IMR-90 (cell line): ENCODE results near the gene EFNB2. TPM values are rescaled to one million over a fixed set of nuclear protein-coding genes. Genes with fewer than 3 reads are reported as not detected.

Experiments used
- ATAC-seq: fragments of 200-7000 bp; cut with Tn5 transposase; 2 replicates; pipeline ENCODE4 v1.9.1; 2020; ENCODE audit warnings: low read depth, mild to moderate bottlenecking, moderate library complexity
- BruUV-seq: library from RNA; stranded (reverse); fragments of 400-500 nt; replicated peaks from 2 replicates; lab custom pipeline; 2021; lab: Mats Ljungman, UMichigan
- CTCF ChIA-PET: fragments of 300-600 bp; formaldehyde crosslinking; extraction: SDS; loops from one replicate; lab custom pipeline; 2021; ENCODE audit warnings: antibody characterized with exemption; lab: Yijun Ruan, JAX
- POLR2A ChIA-PET: fragments of 300-600 bp; sonication (Branson Sonifier 250); formaldehyde crosslinking; loops from one replicate; lab custom pipeline; 2022; ENCODE audit warnings: antibody characterized with exemption; ENCODE audit not compliant: unreplicated experiment; lab: Charles Lee
- DNase-seq: peaks from one replicate; pipeline ENCODE4 v3.0.0; 2013
- H2AFZ ChIP-seq: replicated peaks from 2 replicates; pipeline ENCODE3; 2013; ENCODE audit warnings: low read length, mild to moderate bottlenecking; ENCODE audit not compliant: poor library complexity
- H2AK5ac ChIP-seq: 2 replicates; pipeline ENCODE4 v1.6.1; 2013; ENCODE audit warnings: low read depth, low read length, inconsistent platforms
- H2AK9ac ChIP-seq: replicated peaks from 2 replicates; pipeline ENCODE3; 2013; ENCODE audit warnings: mild to moderate bottlenecking, low read depth, low read length, moderate library complexity; ENCODE audit not compliant: poor library complexity
- H2BK120ac ChIP-seq: 2 replicates; pipeline ENCODE4 v1.6.1; 2013; ENCODE audit warnings: low read depth, low read length, inconsistent platforms
- H2BK15ac ChIP-seq: 3 replicates; pipeline ENCODE4 v1.6.1; 2013; ENCODE audit warnings: low read depth, low read length, inconsistent platforms
- H2BK20ac ChIP-seq: 2 replicates; pipeline ENCODE4 v1.6.1; 2013; ENCODE audit warnings: low read depth, mild to moderate bottlenecking, inconsistent platforms, low read length, moderate library complexity
- H2BK5ac ChIP-seq: 2 replicates; pipeline ENCODE4 v1.6.1; 2013; ENCODE audit warnings: mild to moderate bottlenecking, low read depth, low read length, inconsistent platforms; ENCODE audit not compliant: poor library complexity, severe bottlenecking
- H3K14ac ChIP-seq: replicated peaks from 2 replicates; pipeline ENCODE4 v1.6.1; 2013; ENCODE audit warnings: low read depth, low read length, inconsistent platforms
- H3K18ac ChIP-seq: 2 replicates; pipeline ENCODE4 v1.6.1; 2013; ENCODE audit warnings: low read depth, low read length, control low read depth
- H3K23ac ChIP-seq: 2 replicates; pipeline ENCODE4 v1.6.1; 2013; ENCODE audit warnings: low read depth, low read length, inconsistent platforms
- H3K27ac ChIP-seq: 2 replicates; pipeline ENCODE4 v1.5.1; 2013; ENCODE audit warnings: mild to moderate bottlenecking, control low read depth, low read length; ENCODE audit not compliant: insufficient read depth
- H3K27me3 ChIP-seq: 2 replicates; pipeline ENCODE4 v1.6.1; 2013; ENCODE audit warnings: low read length; ENCODE audit not compliant: control insufficient read depth, insufficient read depth
- H3K36me3 ChIP-seq: 2 replicates; pipeline ENCODE4 v1.6.1; 2013; ENCODE audit warnings: low read length, mixed read lengths; ENCODE audit not compliant: control insufficient read depth, insufficient read depth
- H3K4ac ChIP-seq: 2 replicates; pipeline ENCODE4 v1.6.1; 2013; ENCODE audit warnings: low read depth, low read length, inconsistent platforms
- H3K4me1 ChIP-seq: 2 replicates; pipeline ENCODE4 v1.6.1; 2013; ENCODE audit warnings: low read length, mixed read lengths; ENCODE audit not compliant: control insufficient read depth, insufficient read depth
- H3K4me2 ChIP-seq: 2 replicates; pipeline ENCODE4 v1.6.1; 2013; ENCODE audit warnings: low read depth, mild to moderate bottlenecking, control low read depth, low read length, moderate library complexity
- H3K4me3 ChIP-seq: 2 replicates; pipeline ENCODE4 v1.5.1; 2013; ENCODE audit warnings: low read depth, mild to moderate bottlenecking, control low read depth, low read length, moderate library complexity; ENCODE audit not compliant: insufficient read depth
- H3K56ac ChIP-seq: 2 replicates; pipeline ENCODE4 v1.6.1; 2013; ENCODE audit warnings: low read length, inconsistent platforms; ENCODE audit not compliant: insufficient read depth; ENCODE audit errors: extremely low read depth
- H3K79me1 ChIP-seq, 2 experiments: 2 replicates each; pipeline ENCODE4 v1.6.1; 2013; ENCODE audit warnings: low read length in 2 of 2, inconsistent platforms in 1 of 2, low read depth in 1 of 2
- H3K9ac ChIP-seq: 2 replicates; pipeline ENCODE4 v1.6.1; 2013; ENCODE audit warnings: low read depth, low read length, control low read depth
- H3K9me1 ChIP-seq: 2 replicates; pipeline ENCODE4 v1.6.1; 2013; ENCODE audit warnings: low read length, inconsistent platforms; ENCODE audit not compliant: insufficient read depth
- H3K9me3 ChIP-seq: 2 replicates; pipeline ENCODE4 v1.6.1; 2013; ENCODE audit warnings: low read length; ENCODE audit not compliant: control insufficient read depth, insufficient read depth
- H4K20me1 ChIP-seq: 2 replicates; pipeline ENCODE4 v1.6.1; 2013; ENCODE audit warnings: low read length, inconsistent platforms; ENCODE audit not compliant: insufficient read depth
- H4K5ac ChIP-seq: 2 replicates; pipeline ENCODE4 v1.6.1; 2013; ENCODE audit warnings: mild to moderate bottlenecking, low read depth, low read length, control low read depth
- H4K8ac ChIP-seq, 2 experiments: 2 replicates each; pipeline ENCODE4 v1.6.1; 2013; ENCODE audit warnings: low read depth in 2 of 2, low read length in 2 of 2, control low read depth in 1 of 2, inconsistent platforms in 1 of 2
- H4K91ac ChIP-seq: 2 replicates; pipeline ENCODE4 v1.6.1; 2013; ENCODE audit warnings: low read depth, low read length, inconsistent platforms; ENCODE audit not compliant: insufficient read depth
- BHLHE40 ChIP-seq: fragments of 150-350 bp; IDR thresholded peaks from 2 replicates; pipeline ENCODE4 v1.6.1; 2016; ENCODE audit warnings: mild to moderate bottlenecking, low read depth, low read length
- CHD1 ChIP-seq: IDR thresholded peaks from 2 replicates; pipeline ENCODE4 v1.6.1; 2012; ENCODE audit warnings: low read depth, low read length, improper control_type of control experiment
- CTCF ChIP-seq: conservative IDR thresholded peaks from 2 replicates; pipeline ENCODE4 v1.5.1; 2012; ENCODE audit warnings: mild to moderate bottlenecking, low read depth, low read length, improper control_type of control experiment
- FOS ChIP-seq: fragments of 150-350 bp; IDR thresholded peaks from 2 replicates; pipeline ENCODE4 v1.6.1; 2016; ENCODE audit warnings: low read depth, low read length
- RAD21 ChIP-seq: IDR thresholded peaks from 2 replicates; pipeline ENCODE4 v1.6.1; 2012; ENCODE audit warnings: low read length, improper control_type of control experiment
- RCOR1 ChIP-seq: IDR thresholded peaks from 2 replicates; pipeline ENCODE4 v1.6.1; 2012; ENCODE audit warnings: mild to moderate bottlenecking, low read length, improper control_type of control experiment; ENCODE audit not compliant: insufficient replicate concordance
- RFX5 ChIP-seq: IDR thresholded peaks from 2 replicates; pipeline ENCODE4 v1.8.0; 2012; ENCODE audit warnings: low read depth, mild to moderate bottlenecking, low read length, moderate library complexity
- WGBS, 2 experiments: methylation state at CpG; one replicate each; pipeline versions ENCODE4 v1.1.5 to v1.1.7; 2013; ENCODE audit warnings: missing lambda C conversion rate in 2 of 2; ENCODE audit not compliant: insufficient read length in 1 of 2; ENCODE audit errors: extremely low coverage in 2 of 2; 5-methylcytosine and 5-hydroxymethylcytosine counted together
- dilution Hi-C: fragments of 300-500 bp; cut with HindIII; formaldehyde crosslinking; loops from one replicate; pipeline ENCODE4 v1.14.3; 2018; ENCODE audit warnings: low sequenced_read_pairs; ENCODE audit not compliant: unreplicated experiment
- in situ Hi-C: fragments of 300-500 bp; cut with MboI; formaldehyde crosslinking; loops from 3 replicates; pipeline ENCODE4 v1.14.3; 2019; ENCODE audit warnings: low sequenced_read_pairs, inconsistent platforms, mixed read lengths
- intact Hi-C: fragments of 100-400 bp; cut with micrococcal nuclease; formaldehyde crosslinking; loops from 2 replicates; pipeline ENCODE4 v1.10.0; 2022
- polyA plus RNA-seq, 3 experiments: library from polyadenylated mRNA; depleted of rRNA; stranded (reverse); fragments of >200 nt; gene quantifications; 2 replicates each; pipeline ENCODE4 v1.2.3, GENCODE V29; 2012; ENCODE audit warnings: low replicate concordance in 1 of 3
- total RNA-seq: library from RNA; depleted of rRNA; stranded (reverse); fragments of >200 nt; gene quantifications from 2 replicates; pipeline ENCODE4 v1.2.3, GENCODE V29; 2012

The EFNB2 gene
- total and polyA plus RNA-seq, 2 of the 4 experiments (the other 2 are of a cell fraction): 5.4 to 6.0 TPM

- peaks cover 9% of the 10 kb centered on the region for H3K9me1 ChIP-seq
- H3K14ac ChIP-seq: no peak overlapping the region
- H4K91ac ChIP-seq: no peak overlapping the region
- no peak overlapping the region for H2BK5ac ChIP-seq
- H2BK15ac ChIP-seq: no peak overlapping the region
- H4K20me1 ChIP-seq: peaks cover 40% of the 10 kb centered on the region
- H3K27me3 ChIP-seq: no peaks in the 10 kb centered on the region
- no peak overlapping the region for H3K4me3 ChIP-seq
- no peak overlapping the region for H3K27ac ChIP-seq
- intact Hi-C loops (no loop called here), dilution Hi-C loops (no loop called here), in situ Hi-C loops (loop anchor here (10.0 kb wide), 1 partner anchor 573 kb away; no protein-coding TSS in a partner anchor)
- DNase-seq (no peak), ATAC-seq (no peak)
- H3K9ac ChIP-seq: no peak overlapping the region
- no peak overlapping the region for H3K4ac ChIP-seq
- no peak overlapping the region for H3K4me2 ChIP-seq
- no peak for TF ChIP-seq RCOR1
- TF ChIP-seq BHLHE40: no peak
- TF ChIP-seq RAD21: no peak
- no peak for TF ChIP-seq FOS
- no peak for TF ChIP-seq CTCF
- TF ChIP-seq RFX5: no peak
- no peak for TF ChIP-seq CHD1
- no peak overlapping the region for H2BK20ac ChIP-seq
- H2AK9ac ChIP-seq: no peak overlapping the region
- peaks cover 6% of the 10 kb centered on the region for H3K4me1 ChIP-seq
- no TSS peak for BruUV-seq
- no peak overlapping the region for H4K5ac ChIP-seq
- H2BK120ac ChIP-seq: no peak overlapping the region
- H3K56ac ChIP-seq: no peak overlapping the region
- no peak overlapping the region for H3K23ac ChIP-seq
- H3K79me1 ChIP-seq: peaks cover 15 to 48% of the 10 kb centered on the region in 2 experiments
- no peak overlapping the region for H4K8ac ChIP-seq
- H2AK5ac ChIP-seq: no peak overlapping the region
- POLR2A ChIA-PET: interaction anchor here (0.8 kb wide), 1 partner anchor 16 kb away, joined by 4 read pairs; no protein-coding TSS in a partner anchor
- no peak overlapping the region for H3K18ac ChIP-seq
- peaks cover 23% of the 10 kb centered on the region for H3K36me3 ChIP-seq
- CTCF ChIA-PET: no interaction called here
- H2AFZ ChIP-seq: no peak overlapping the region
- no peaks in the 10 kb centered on the region for H3K9me3 ChIP-seq
- 60% methylated on average over 1 of the region's 1 CpG; no CpG with 5 or more reads in 1 of the 2 experiments for WGBS, 2 experiments
Measured at GRCh38 chr13:106551350-106551749, 15.9 kb upstream of the EFNB2 start.
